Calu3 (cell line): Measurements from ENCODE around the gene SLC25A21. TPM values are rescaled to one million over a fixed set of nuclear protein-coding genes. Genes with fewer than 3 reads are reported as not detected.

ENCODE experiments used
- BruUV-seq: library from RNA; stranded (reverse); fragments of 400-500 nt; replicated peaks from 2 replicates; lab custom pipeline; 2021; lab: Mats Ljungman, UMichigan
- CTCF ChIA-PET: fragments of 300-600 bp; sonication (Branson Sonifier 250); formaldehyde crosslinking; loops from one replicate; lab custom pipeline; 2022; ENCODE audit warnings: antibody characterized with exemption; lab: Charles Lee
- DNase-seq: peaks from one replicate; pipeline ENCODE4 v3.0.0; 2022
- H3K27ac Mint-ChIP-seq: one replicate; pipeline ENCODE4 v1.8.0; 2022; ENCODE audit warnings: mixed read lengths; ENCODE audit not compliant: unreplicated experiment
- H3K27me3 Mint-ChIP-seq: one replicate; pipeline ENCODE4 v1.8.0; 2022; ENCODE audit warnings: mixed read lengths; ENCODE audit not compliant: unreplicated experiment
- H3K36me3 Mint-ChIP-seq: one replicate; pipeline ENCODE4 v1.8.0; 2022; ENCODE audit warnings: mild to moderate bottlenecking, moderate library complexity, mixed read lengths; ENCODE audit not compliant: insufficient read depth, unreplicated experiment
- H3K4me1 Mint-ChIP-seq: one replicate; pipeline ENCODE4 v1.8.0; 2022; ENCODE audit warnings: mild to moderate bottlenecking, low read depth, mixed read lengths; ENCODE audit not compliant: unreplicated experiment
- H3K4me3 Mint-ChIP-seq: one replicate; pipeline ENCODE4 v1.8.0; 2022; ENCODE audit warnings: mild to moderate bottlenecking, low read depth, moderate library complexity, mixed read lengths; ENCODE audit not compliant: unreplicated experiment
- H3K9me3 Mint-ChIP-seq: one replicate; pipeline ENCODE4 v1.8.0; 2022; ENCODE audit warnings: low read depth, mixed read lengths; ENCODE audit not compliant: unreplicated experiment
- intact Hi-C: fragments of 100-400 bp; cut with micrococcal nuclease; formaldehyde crosslinking; loops from one replicate; pipeline ENCODE4 v1.10.0; 2022; ENCODE audit not compliant: unreplicated experiment
- total RNA-seq: library from RNA; stranded (reverse); gene quantifications from 2 replicates; pipeline ENCODE4 v1.2.3, GENCODE V29; 2022
- TF ChIP-seq, protein P1 (sequence below): fragments of 200-600 bp; IDR thresholded peaks from one replicate; pipeline ENCODE4 v1.8.0; 2022; ENCODE audit warnings: antibody characterized with exemption; ENCODE audit not compliant: unreplicated experiment

SLC25A21 gene
- total RNA-seq, 1 experiment from 2014 or later, result 1.4 TPM

DNA sequence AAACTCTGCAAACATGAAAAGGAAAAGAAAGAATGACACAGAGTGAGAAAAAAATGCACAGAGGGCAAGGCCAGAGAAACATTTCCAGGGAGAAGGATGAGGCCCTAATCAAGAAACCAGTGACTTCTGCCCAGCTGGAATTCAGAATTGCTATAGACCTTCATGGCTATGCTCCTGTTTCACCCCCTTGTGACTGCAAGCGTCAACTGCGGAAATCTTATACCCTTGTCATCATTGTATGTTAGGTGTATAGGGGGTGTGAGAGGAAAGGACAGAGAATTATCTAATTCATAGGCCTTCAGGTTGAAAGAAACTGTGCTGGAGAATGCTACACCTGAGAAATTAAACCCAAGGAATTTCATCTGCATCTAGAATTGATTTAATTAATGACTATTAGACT, 117.5 kb downstream of the SLC25A21 start:
- TF ChIP-seq, protein P1, sequence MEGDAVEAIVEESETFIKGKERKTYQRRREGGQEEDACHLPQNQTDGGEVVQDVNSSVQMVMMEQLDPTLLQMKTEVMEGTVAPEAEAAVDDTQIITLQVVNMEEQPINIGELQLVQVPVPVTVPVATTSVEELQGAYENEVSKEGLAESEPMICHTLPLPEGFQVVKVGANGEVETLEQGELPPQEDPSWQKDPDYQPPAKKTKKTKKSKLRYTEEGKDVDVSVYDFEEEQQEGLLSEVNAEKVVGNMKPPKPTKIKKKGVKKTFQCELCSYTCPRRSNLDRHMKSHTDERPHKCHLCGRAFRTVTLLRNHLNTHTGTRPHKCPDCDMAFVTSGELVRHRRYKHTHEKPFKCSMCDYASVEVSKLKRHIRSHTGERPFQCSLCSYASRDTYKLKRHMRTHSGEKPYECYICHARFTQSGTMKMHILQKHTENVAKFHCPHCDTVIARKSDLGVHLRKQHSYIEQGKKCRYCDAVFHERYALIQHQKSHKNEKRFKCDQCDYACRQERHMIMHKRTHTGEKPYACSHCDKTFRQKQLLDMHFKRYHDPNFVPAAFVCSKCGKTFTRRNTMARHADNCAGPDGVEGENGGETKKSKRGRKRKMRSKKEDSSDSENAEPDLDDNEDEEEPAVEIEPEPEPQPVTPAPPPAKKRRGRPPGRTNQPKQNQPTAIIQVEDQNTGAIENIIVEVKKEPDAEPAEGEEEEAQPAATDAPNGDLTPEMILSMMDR, result no peak
- Mint-ChIP-seq H3K27ac (no peak overlapping the region), H3K27me3 (no peaks in the 10 kb centered on the region), H3K4me1 (no peaks in the 10 kb centered on the region), H3K36me3 (no peaks in the 10 kb centered on the region), H3K4me3 (no peak overlapping the region), H3K9me3 (no peaks in the 10 kb centered on the region)
- DNase-seq, result no peak
- CTCF ChIA-PET, result no interaction called here
- BruUV-seq, result no TSS peak
- intact Hi-C loops, result no loop called here

DNA sequence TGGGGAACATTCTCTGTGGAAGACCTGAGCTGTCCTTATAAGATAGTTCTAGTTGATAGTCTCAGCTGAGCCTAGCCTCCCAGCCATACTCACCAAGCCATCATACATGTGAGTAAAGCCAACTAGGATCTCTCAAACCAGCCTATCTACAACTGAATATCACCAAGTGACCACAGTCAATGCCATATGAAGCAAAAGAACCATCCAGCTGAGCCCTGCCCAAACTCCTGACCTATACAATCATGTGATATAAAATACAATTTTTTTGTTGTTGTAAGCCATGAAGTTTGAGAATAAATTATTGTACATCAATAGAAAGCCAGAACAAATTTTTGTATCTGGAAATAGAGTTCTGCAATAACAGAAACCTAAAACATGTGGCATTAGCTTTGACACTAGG, 118.3 kb downstream of the SLC25A21 start:
- intact Hi-C loops, result no loop called here
- Mint-ChIP-seq H3K36me3 (no peaks in the 10 kb centered on the region), H3K27me3 (no peaks in the 10 kb centered on the region), H3K27ac (no peak overlapping the region), H3K4me3 (no peak overlapping the region), H3K9me3 (no peaks in the 10 kb centered on the region), H3K4me1 (peaks cover 2% of the 10 kb centered on the region)
- no TSS peak for BruUV-seq
- DNase-seq, result no peak
- TF ChIP-seq, protein P1, result no peak
- CTCF ChIA-PET, result no interaction called here

DNA sequence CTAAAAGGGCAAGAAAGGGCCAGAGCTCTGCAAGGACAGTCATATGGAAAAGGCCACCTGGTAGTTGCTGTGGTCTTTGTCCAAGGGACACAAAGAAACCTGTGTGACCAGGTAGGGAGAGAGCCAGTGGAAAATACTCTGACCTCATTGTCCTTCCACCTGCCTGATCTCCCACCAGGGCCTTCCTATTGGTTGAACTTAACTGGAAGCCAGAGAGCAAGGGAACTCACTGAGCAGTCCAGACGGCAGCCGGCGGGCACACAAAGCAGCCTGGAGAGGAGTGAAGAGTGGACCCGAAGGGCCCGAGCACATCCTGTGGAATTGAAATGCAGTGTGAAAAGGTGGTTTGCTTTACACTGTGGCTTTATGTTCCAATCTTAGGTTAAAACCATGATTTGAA, 120.7 kb downstream of the SLC25A21 start:
- Mint-ChIP-seq H3K9me3 (no peaks in the 10 kb centered on the region), H3K4me1 (peaks cover 21% of the 10 kb centered on the region), H3K27ac (no peak overlapping the region), H3K36me3 (no peaks in the 10 kb centered on the region), H3K27me3 (no peaks in the 10 kb centered on the region), H3K4me3 (no peak overlapping the region)
- TF ChIP-seq, protein P1, result no peak
- no TSS peak for BruUV-seq
- no peak for DNase-seq
- CTCF ChIA-PET, result no interaction called here
- intact Hi-C loops, result no loop called here

DNA sequence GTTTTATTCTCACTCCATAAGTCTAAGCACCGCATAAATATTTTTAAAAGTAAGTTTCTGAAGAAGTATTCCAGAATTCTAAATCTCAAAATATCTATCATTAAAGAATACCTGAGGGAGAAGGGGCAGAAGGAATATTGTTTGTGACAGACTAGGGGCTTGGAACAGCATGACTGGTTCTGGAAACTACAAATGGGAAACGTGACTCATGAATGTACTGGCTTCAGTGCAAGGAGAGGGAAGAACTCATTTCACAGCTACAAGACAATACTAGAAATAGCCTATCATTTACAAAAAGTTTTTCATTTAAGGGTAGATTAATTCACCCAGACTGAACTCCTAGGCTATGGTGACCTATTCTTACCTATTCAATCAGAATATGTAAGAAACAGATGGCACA, 121.3 kb downstream of the SLC25A21 start:
- Mint-ChIP-seq H3K4me1 (peaks cover 24% of the 10 kb centered on the region), H3K9me3 (no peaks in the 10 kb centered on the region), H3K4me3 (no peak overlapping the region), H3K27me3 (no peaks in the 10 kb centered on the region), H3K27ac (no peak overlapping the region), H3K36me3 (no peaks in the 10 kb centered on the region)
- intact Hi-C loops, result no loop called here
- CTCF ChIA-PET, result no interaction called here
- no TSS peak for BruUV-seq
- TF ChIP-seq, protein P1, result no peak
- DNase-seq, result no peak
